ENCODE measurements around the gene DMAC2L. TPM values are rescaled to one million over a fixed set of nuclear protein-coding genes. Genes with fewer than 3 reads are reported as not detected.
"Not testable (repeated sequence)": the region's sequence is repeated elsewhere in the genome, so short reads cannot be mapped to it uniquely, and the experiment has no call there.

The DMAC2L gene
- 4.6 and 6.4 TPM in 2 replicates for total RNA-seq (2014; rRNA removed; shearing (Covaris generic); ENCODE audit: low replicate concordance)

DNA sequence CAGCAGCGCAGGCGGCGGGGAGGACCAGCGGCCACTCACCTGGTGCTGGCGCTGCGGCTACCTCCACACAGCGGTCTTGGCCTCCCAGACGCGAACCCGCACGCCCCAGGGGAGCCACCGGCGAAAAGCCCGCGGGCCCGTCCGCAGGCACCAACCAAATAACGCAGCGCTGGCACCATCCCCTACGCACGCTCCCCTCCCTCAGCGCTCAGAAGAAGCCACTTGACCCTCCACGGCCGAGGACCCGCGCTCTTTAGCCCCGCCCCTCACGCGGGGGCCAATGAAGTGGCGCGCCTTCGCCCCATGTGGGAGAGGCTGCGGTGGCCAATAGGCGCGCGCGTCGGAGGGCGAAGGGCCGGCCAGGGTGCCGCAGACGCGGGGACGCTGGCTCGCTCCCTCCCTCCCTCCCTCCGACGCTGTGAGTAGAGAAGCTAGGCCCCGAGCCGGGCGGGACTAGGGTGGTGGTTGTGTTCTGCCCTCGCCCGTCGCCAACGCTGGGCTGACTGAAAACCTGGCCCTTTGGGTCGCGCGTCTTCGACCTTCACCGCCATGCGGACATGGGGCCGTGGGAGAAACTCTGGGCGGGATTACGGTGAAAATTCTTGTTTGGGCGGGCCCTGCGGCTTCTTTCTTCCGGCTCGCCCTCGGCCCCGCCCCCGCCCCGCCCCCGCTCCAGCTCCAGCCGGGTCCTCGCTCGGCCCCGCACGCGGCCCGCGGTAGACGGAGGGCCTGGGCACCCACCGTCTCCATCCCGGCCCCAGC, at the start of gene DMAC2L, which contains the start of gene L2HGDH:
TSS of gene DMAC2L (plus strand) at position 353 of the 762 bp plus-strand sequence. CDS start 9,164 bp downstream, outside the sequence.
TSS of gene L2HGDH (minus strand) at position 258 of the 762 bp plus-strand sequence. CDS start at position 179, 79 bp downstream.
- Histone ChIP-seq H3K27me3 (no peaks in the 10 kb centered on the region), H3K4me3 (peak within 1 kb of the TSS; percentile 82), H3K9me3 (no peaks in the 10 kb centered on the region), H3K36me3 (no peaks in the 10 kb centered on the region)
- DNase-seq: peak; percentile 89

- Histone ChIP-seq H3K36me3 (no peaks in the 10 kb centered on the region), H3K4me3 (no peak overlapping the region), H3K9me3 (no peaks in the 10 kb centered on the region), H3K27me3 (no peaks in the 10 kb centered on the region)
- no peak for DNase-seq
Observed at GRCh38 chr14:50262865-50263264, 49.3 kb upstream of the DMAC2L start.

DNA sequence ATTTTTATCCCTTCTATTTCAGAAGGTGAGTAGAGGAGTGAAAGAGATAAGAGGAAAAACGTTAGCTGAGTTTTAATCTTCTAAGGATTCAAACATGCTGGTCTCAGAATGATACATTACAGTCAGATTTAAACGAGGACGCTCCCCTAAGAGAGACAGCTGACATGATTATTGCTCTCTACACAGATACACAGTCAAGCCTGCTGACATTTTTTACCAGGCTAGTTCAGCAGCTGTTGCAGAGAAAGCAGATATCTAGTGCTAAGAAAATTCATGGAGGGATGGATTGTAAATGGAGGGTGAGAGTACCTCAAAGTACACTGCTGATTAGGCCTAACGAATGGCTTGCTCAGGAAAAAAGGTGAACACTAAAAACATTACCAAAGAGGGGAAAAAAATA, 48.8 kb upstream of the DMAC2L start:
- Histone ChIP-seq H3K36me3 (no peaks in the 10 kb centered on the region), H3K9me3 (no peaks in the 10 kb centered on the region), H3K27me3 (no peaks in the 10 kb centered on the region), H3K4me3 (no peak overlapping the region)
- DNase-seq: no peak

DNA sequence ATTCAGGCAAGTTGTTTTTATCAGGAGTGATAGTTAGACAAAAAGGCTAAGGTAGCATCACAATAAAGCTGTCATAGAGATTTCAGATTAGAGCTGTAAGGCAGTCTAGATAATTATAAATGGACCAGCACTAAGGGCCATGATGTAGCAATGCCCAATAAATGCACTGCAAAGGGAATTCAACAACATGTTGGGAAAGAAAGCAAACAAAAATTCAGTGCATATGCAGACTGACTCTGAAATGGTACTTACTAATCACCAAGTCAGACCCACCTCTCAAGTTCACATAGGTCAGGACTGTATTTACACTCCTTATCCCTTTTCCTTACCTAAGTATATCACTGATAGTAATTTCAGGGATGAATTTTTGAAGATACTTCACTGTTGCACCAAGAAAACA, 47.1 kb upstream of the DMAC2L start:
- DNase-seq: no peak
- Histone ChIP-seq H3K27me3 (no peaks in the 10 kb centered on the region), H3K9me3 (no peaks in the 10 kb centered on the region), H3K4me3 (no peak overlapping the region), H3K36me3 (no peaks in the 10 kb centered on the region)

- Histone ChIP-seq H3K36me3 (no peaks in the 10 kb centered on the region), H3K4me3 (no peak overlapping the region), H3K9me3 (no peaks in the 10 kb centered on the region), H3K27me3 (no peaks in the 10 kb centered on the region)
- DNase-seq: no peak
Observed at GRCh38 chr14:50270932-50271331, 41.2 kb upstream of the DMAC2L start.

GRCh38 chr14:50272498-50272897, 39.6 kb upstream of the DMAC2L start:
- no peaks in the 10 kb centered on the region for H3K36me3 ChIP-seq
- H3K27me3 ChIP-seq: no peaks in the 10 kb centered on the region
- H3K4me3 ChIP-seq: no peak overlapping the region
- no peak for DNase-seq
- no peaks in the 10 kb centered on the region for H3K9me3 ChIP-seq

GRCh38 chr14:50285861-50286260, 26.3 kb upstream of the DMAC2L start:
- H3K4me3 ChIP-seq: no peak overlapping the region
- DNase-seq: no peak
- H3K36me3 ChIP-seq: no peaks in the 10 kb centered on the region
- no peaks in the 10 kb centered on the region for H3K27me3 ChIP-seq
- H3K9me3 ChIP-seq: no peaks in the 10 kb centered on the region

DNA sequence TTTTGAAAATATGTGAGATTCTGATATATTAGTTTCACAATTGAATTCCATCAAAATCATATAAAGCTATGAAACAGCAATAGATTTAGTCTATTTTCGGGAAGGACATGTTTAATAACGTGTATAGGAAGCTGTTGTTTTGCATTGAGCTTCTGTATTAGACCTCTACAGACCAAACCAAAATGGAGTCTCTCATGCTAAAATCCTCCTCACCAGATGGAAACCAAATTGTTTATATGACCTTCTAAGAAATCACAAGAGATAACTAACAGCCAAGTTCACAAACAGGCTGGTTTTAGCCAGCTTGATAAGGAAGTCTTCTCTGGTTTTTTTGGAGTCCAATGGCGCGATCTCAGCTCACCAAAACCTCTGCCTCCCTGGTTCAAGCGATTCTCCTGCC, 24.0 kb upstream of the DMAC2L start:
- DNase-seq: no peak
- Histone ChIP-seq H3K36me3 (no peaks in the 10 kb centered on the region), H3K4me3 (no peak overlapping the region), H3K9me3 (no peaks in the 10 kb centered on the region), H3K27me3 (no peaks in the 10 kb centered on the region)

DNA sequence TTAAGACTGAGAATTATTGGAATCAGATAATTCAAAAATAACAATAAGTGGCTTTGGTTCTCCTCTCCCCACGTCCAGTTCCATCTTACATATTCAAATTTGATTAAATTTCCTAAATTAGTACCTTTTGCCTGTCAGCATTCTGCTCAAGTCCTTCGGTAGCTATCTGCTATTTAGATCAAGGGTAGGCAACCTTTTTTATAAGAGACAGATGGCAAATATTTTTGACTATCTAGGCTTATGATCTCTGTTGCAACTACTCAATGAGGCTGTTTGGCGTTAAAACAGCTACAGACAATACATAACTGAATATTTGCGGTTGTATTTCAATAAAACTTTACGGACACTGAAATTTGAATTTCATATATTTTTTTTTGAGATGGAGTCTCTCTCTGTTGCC, 21.8 kb upstream of the DMAC2L start:
- DNase-seq: no peak
- Histone ChIP-seq H3K9me3 (no peaks in the 10 kb centered on the region), H3K4me3 (no peak overlapping the region), H3K36me3 (no peaks in the 10 kb centered on the region), H3K27me3 (no peaks in the 10 kb centered on the region)

DNA sequence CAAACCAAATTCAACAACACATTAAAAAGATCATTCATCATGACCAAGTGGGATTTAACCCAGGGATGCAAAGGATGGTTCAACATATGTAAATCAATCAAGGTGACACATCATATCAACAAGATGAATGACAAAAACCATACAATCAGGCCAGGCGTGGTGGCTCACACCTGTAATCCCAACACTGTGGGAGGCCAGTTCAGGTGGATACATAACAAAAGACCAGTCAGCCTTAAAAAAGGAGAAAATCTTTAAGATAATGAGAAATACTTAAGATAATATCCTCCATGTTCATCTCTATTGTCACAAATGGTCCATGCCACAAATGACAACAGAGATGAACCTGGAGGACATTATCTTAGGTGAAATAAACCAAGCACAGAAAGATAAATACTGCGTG, 12.5 kb upstream of the DMAC2L start:
- DNase-seq: no peak
- H3K27me3 ChIP-seq: no peaks in the 10 kb centered on the region
- H3K4me3 ChIP-seq: no peak overlapping the region
- H3K36me3 ChIP-seq: no peaks in the 10 kb centered on the region
- no peaks in the 10 kb centered on the region for H3K9me3 ChIP-seq

DNA sequence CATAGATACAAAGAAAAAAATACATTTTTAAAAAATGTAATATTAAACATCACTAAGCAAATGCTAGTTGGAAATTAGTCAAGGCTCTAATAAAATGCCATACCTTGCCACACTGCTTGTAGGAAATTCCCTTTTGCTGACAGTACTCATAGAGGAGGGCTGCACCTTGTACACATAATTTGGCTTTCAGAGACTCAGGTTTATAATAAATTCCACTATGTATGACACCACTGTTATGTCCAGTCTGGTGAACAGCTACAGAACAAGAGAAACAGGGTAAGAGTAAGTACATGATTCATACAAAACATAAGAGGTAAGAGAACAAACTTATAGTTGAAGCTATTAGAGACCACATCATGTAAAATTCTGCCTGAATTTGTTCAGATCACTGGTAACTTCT, 10.2 kb upstream of the DMAC2L start:
- no peaks in the 10 kb centered on the region for H3K36me3 ChIP-seq
- no peak for DNase-seq
- no peaks in the 10 kb centered on the region for H3K9me3 ChIP-seq
- H3K4me3 ChIP-seq: no peak overlapping the region
- H3K27me3 ChIP-seq: no peaks in the 10 kb centered on the region

DNA sequence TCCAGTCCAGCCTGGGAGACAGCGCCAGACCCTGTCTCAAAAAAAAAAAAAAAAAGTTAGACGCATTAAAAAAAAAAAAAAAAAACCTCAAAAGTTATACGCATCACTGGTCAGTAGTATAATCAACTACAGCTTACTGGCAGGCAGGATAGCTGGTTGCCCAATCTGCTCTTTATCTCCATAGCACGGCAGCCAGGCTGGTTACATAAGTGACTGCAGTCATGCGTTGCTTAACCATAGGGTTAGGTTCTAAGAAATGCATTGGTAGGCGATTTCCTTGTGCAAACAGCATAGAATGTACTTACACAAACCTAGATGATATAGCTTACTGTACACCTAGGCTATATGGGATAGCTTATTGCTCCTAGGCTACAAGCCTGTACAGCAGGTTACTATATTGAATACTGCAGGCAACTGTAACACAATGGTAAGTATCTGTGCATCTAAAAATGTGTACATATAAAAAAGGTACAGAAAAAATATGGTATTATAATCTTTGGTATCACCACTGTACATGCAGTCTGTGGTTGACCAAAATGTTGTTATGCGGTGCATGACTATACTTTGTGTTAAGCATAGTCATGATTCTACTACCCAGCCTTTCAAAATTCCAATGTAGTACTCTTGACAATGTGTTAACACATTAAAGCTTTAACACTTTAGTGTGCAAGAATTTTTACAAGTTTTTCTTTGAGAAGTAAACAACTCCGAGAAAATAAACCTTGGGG, 8.2 kb upstream of the DMAC2L start:
- peak; percentile 5 for DNase-seq
- Histone ChIP-seq H3K9me3 (no peaks in the 10 kb centered on the region), H3K27me3 (no peaks in the 10 kb centered on the region), H3K4me3 (no peak overlapping the region), H3K36me3 (no peaks in the 10 kb centered on the region)

DNA sequence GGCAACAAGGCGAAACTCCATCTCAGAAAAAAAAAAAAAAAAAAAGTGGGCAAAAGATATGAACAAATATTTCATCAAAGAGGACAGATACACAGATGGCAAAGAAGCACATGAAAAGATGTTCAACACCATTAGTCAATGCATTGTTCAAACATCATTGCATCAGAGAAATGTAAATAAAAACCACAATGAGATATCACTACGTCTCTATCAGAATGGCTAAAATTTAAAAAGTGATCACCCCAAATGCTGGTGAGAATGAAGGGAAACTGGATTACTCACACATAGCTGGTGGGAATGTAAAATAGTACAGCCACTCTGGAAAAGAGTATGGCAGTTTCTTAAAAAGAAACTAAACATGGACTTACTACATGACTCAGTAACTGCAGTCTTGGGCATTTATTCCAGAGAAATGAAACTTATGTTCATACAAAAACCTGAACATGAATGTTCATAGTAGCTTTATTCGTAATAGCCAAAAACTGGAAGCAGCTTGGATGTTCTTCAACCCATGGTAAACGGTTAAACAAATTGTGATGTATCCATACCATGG, 3.7 kb upstream of the DMAC2L start:
- Histone ChIP-seq H3K27me3 (no peaks in the 10 kb centered on the region), H3K9me3 (no peaks in the 10 kb centered on the region), H3K36me3 (no peaks in the 10 kb centered on the region), H3K4me3 (no peak overlapping the region)
- DNase-seq: no peak

- Histone ChIP-seq H3K36me3 (no peaks in the 10 kb centered on the region), H3K27me3 (no peaks in the 10 kb centered on the region), H3K9me3 (no peaks in the 10 kb centered on the region), H3K4me3 (peak overlapping the region; percentile 82)
- no peak for DNase-seq
Observed at GRCh38 chr14:50310445-50310844, 1.7 kb upstream of the DMAC2L start.

GRCh38 chr14:50311337-50311971, 670 bp upstream of the DMAC2L start:
- peak overlapping the region; percentile 82 for H3K4me3 ChIP-seq
- no peaks in the 10 kb centered on the region for H3K9me3 ChIP-seq
- no peaks in the 10 kb centered on the region for H3K36me3 ChIP-seq
- no peak for DNase-seq
- H3K27me3 ChIP-seq: no peaks in the 10 kb centered on the region

GRCh38 chr14:50312734-50313054, 570 bp downstream of the DMAC2L start:
- DNase-seq: no peak
- H3K36me3 ChIP-seq: no peaks in the 10 kb centered on the region
- H3K27me3 ChIP-seq: no peaks in the 10 kb centered on the region
- H3K4me3 ChIP-seq: peak overlapping the region; percentile 82
- no peaks in the 10 kb centered on the region for H3K9me3 ChIP-seq

DNA sequence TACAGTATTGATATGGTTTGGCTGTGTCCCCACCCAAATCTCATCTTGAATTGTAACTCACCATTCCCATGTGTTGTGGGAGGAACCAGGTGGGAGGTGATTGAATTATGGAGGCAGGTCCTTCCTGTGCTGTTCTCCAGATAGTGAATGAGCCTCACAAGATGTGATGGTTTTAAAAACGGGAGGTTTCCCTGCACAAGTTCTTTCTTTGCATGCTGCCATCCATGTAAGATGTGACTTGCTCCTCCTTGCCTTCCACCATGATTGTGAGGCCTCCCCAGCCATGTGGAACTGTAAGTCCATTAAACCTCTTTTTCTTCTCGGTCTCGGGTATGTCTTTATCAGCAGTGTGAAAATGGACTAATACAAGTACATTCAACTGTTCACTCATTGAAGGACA, 2.0 kb downstream of the DMAC2L start:
- not testable (repeated sequence) for H3K4me3 ChIP-seq, H3K9me3 ChIP-seq, DNase-seq, H3K36me3 ChIP-seq, H3K27me3 ChIP-seq

Measured in MG63 (cell line).